ENCODE data around the gene ABCA1.

Gene ABCA1

GRCh38 chr9:104788251-104788650 lies 139.7 kb downstream of the ABCA1 start:
- ChIA-PET POLR2A (no interaction called here), CTCF (interaction anchor here (1.1 kb wide), 1 partner anchor 74 kb away, joined by 3 read pairs; no protein-coding TSS in a partner anchor)
- no peak for DNase-seq (ENCODE audit: extremely low spot score)
- TF ChIP-seq CTCF (IDR thresholded peaks at IDR 0.05; ENCODE audit: control extremely low read depth, extremely low read depth, low read depth, missing control alignments), result no peak

- TF ChIP-seq CTCF (IDR thresholded peaks at IDR 0.05; ENCODE audit: control extremely low read depth, extremely low read depth, low read depth, missing control alignments), result no peak
- CTCF ChIA-PET, result interaction anchor here (1.1 kb wide), 1 partner anchor 75 kb away, joined by 3 read pairs; no protein-coding TSS in a partner anchor
- POLR2A ChIA-PET, result no interaction called here
These were observed 140.5 kb downstream of the ABCA1 start for GRCh38 chr9:104787306-104788015.

GRCh38 chr9:104786293-104786692 lies 141.7 kb downstream of the ABCA1 start:
- POLR2A ChIA-PET, result no interaction called here
- no peak for TF ChIP-seq CTCF (IDR thresholded peaks at IDR 0.05; ENCODE audit: control extremely low read depth, extremely low read depth, low read depth, missing control alignments)
- DNase-seq (ENCODE audit: extremely low spot score), result no peak
- CTCF ChIA-PET, result interaction anchor here (1.6 to 1.8 kb wide), 2 partner anchors 15 to 77 kb away, joined by 4 to 5 read pairs; no protein-coding TSS in a partner anchor

More at GRCh38 chr9:104787306-104788015, 140.5 kb downstream of the ABCA1 start:
- no peak for DNase-seq (ENCODE audit: extremely low spot score)

GRCh38 chr9:104784098-104784497 lies 143.9 kb downstream of the ABCA1 start:
- ChIA-PET CTCF (interaction anchor here (0.6 to 0.8 kb wide), 3 partner anchors 14 to 631 kb away, joined by 3 to 4 read pairs (median 3); no protein-coding TSS in a partner anchor), POLR2A (no interaction called here)
- peak; percentile 35 for DNase-seq (ENCODE audit: extremely low spot score)
- TF ChIP-seq CTCF (IDR thresholded peaks at IDR 0.05; ENCODE audit: control extremely low read depth, extremely low read depth, low read depth, missing control alignments), result no peak

GRCh38 chr9:104783588-104783987 lies 144.4 kb downstream of the ABCA1 start:
- POLR2A ChIA-PET, result no interaction called here
- DNase-seq (ENCODE audit: extremely low spot score), result no peak
- CTCF ChIA-PET, result interaction anchor here (0.8 to 1.2 kb wide), 3 partner anchors 10 to 523 kb away, joined by 3 to 4 read pairs (median 3); no protein-coding TSS in a partner anchor
- TF ChIP-seq CTCF (IDR thresholded peaks at IDR 0.05; ENCODE audit: control extremely low read depth, extremely low read depth, low read depth, missing control alignments), result no peak

GRCh38 chr9:104780796-104781395 lies 147.1 kb downstream of the ABCA1 start:
- peak; percentile 59 for TF ChIP-seq CTCF (IDR thresholded peaks at IDR 0.05; ENCODE audit: control extremely low read depth, extremely low read depth, low read depth, missing control alignments)
- ChIA-PET POLR2A (no interaction called here), CTCF (interaction anchor here (1.0 to 3.4 kb wide), 8 partner anchors 12 to 637 kb away, joined by 3 to 13 read pairs (median 4); partner anchors contain the start of gene NIPSNAP3B)
- DNase-seq (ENCODE audit: extremely low spot score), result no peak
